ENCODE results near the gene PRM2. TPM values are rescaled to one million over a fixed set of nuclear protein-coding genes. Genes with fewer than 3 reads are reported as not detected.

Gene PRM2
- total and polyA plus RNA-seq, 2 experiments from 2014 or later = not detected

DNA sequence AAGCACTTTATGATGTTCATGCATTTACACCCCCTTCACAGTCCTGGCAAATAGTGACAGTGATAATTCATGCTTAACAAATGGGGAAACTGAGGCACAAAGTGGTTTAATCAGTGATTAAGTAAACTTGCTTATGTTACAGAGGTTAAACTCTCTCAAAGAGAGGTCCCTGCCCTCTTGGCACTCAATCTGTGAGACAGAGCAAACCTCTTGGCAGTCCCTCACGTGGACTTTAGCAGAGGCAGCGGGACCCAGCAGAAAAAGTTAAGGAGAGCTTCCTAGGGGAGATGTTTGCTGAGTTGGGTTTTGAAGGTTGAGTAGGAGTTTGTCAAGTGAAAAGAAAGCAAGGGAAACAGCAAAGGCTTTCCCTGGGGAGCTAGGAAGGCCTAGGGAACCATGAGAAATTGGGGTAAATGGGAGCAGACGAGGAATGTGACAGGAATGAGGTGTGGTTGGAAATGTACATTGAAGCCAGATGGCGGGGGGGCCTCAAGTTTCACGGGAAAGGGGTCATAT, 31.0 kb downstream of the PRM2 start:
- H3K9me2 ChIP-seq (ENCODE audit: insufficient read depth) = no peaks in the 10 kb centered on the region
- no peak for DNase-seq (ENCODE audit: low spot score)
- Mint-ChIP-seq H3K27ac (no peak overlapping the region), H3K4me3 (no peak overlapping the region), H3K9me3 (no peaks in the 10 kb centered on the region), H3K4me1 (peaks cover 5% of the 10 kb centered on the region; the same call in 2 of the 3 replicates), H3K27me3 (ENCODE audit: insufficient read depth, low read depth, poor library complexity) (peaks cover 10% of the 10 kb centered on the region), H3K36me3 (ENCODE audit: low read depth) (no peaks in the 10 kb centered on the region; the same call in 2 of the 3 replicates)
- no peaks in the 10 kb centered on the region for H4K20me1 ChIP-seq (replicated peaks; ENCODE audit: insufficient read depth)
- no peaks in the 10 kb centered on the region; the same call in 1 of the 2 replicates for H3K4me1 ChIP-seq (ENCODE audit: insufficient read depth)
- H3K4me3 ChIP-seq = no peak overlapping the region
- no peaks in the 10 kb centered on the region for H3K79me2 ChIP-seq (replicated peaks; ENCODE audit: insufficient read depth)
- TF ChIP-seq, protein P1, sequence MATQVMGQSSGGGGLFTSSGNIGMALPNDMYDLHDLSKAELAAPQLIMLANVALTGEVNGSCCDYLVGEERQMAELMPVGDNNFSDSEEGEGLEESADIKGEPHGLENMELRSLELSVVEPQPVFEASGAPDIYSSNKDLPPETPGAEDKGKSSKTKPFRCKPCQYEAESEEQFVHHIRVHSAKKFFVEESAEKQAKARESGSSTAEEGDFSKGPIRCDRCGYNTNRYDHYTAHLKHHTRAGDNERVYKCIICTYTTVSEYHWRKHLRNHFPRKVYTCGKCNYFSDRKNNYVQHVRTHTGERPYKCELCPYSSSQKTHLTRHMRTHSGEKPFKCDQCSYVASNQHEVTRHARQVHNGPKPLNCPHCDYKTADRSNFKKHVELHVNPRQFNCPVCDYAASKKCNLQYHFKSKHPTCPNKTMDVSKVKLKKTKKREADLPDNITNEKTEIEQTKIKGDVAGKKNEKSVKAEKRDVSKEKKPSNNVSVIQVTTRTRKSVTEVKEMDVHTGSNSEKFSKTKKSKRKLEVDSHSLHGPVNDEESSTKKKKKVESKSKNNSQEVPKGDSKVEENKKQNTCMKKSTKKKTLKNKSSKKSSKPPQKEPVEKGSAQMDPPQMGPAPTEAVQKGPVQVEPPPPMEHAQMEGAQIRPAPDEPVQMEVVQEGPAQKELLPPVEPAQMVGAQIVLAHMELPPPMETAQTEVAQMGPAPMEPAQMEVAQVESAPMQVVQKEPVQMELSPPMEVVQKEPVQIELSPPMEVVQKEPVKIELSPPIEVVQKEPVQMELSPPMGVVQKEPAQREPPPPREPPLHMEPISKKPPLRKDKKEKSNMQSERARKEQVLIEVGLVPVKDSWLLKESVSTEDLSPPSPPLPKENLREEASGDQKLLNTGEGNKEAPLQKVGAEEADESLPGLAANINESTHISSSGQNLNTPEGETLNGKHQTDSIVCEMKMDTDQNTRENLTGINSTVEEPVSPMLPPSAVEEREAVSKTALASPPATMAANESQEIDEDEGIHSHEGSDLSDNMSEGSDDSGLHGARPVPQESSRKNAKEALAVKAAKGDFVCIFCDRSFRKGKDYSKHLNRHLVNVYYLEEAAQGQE (IDR thresholded peaks at IDR 0.05; ENCODE audit: unreplicated experiment) = no peak
- TF ChIP-seq CREB1 (CRISPR knock-in tag; IDR thresholded peaks at IDR 0.05; ENCODE audit: low read depth) (no peak), EZH2 (IDR thresholded peaks at IDR 0.05; ENCODE audit: low read depth, unreplicated experiment) (no peak), EZH2phosphoT487 (IDR thresholded peaks at IDR 0.05; ENCODE audit: unreplicated experiment) (no peak), ZNF331 (CRISPR knock-in tag; IDR thresholded peaks at IDR 0.05; ENCODE audit: low read depth) (no peak), NANOG (IDR thresholded peaks at IDR 0.05; ENCODE audit: borderline replicate concordance) (no peak), ZNF114 (CRISPR knock-in tag; IDR thresholded peaks at IDR 0.05) (no peak), STAT1 (IDR thresholded peaks at IDR 0.05; ENCODE audit: unreplicated experiment) (no peak), POLR2AphosphoS5 (IDR thresholded peaks at IDR 0.05; ENCODE audit: low read depth) (no peak), JUNB (IDR thresholded peaks at IDR 0.05; ENCODE audit: unreplicated experiment) (no peak)
- TF ChIP-seq, protein P2, sequence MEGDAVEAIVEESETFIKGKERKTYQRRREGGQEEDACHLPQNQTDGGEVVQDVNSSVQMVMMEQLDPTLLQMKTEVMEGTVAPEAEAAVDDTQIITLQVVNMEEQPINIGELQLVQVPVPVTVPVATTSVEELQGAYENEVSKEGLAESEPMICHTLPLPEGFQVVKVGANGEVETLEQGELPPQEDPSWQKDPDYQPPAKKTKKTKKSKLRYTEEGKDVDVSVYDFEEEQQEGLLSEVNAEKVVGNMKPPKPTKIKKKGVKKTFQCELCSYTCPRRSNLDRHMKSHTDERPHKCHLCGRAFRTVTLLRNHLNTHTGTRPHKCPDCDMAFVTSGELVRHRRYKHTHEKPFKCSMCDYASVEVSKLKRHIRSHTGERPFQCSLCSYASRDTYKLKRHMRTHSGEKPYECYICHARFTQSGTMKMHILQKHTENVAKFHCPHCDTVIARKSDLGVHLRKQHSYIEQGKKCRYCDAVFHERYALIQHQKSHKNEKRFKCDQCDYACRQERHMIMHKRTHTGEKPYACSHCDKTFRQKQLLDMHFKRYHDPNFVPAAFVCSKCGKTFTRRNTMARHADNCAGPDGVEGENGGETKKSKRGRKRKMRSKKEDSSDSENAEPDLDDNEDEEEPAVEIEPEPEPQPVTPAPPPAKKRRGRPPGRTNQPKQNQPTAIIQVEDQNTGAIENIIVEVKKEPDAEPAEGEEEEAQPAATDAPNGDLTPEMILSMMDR (conservative IDR thresholded peaks at IDR 0.05; ENCODE audit: low read depth in 2 of 2) = no peak
- TF ChIP-seq, protein P3, sequence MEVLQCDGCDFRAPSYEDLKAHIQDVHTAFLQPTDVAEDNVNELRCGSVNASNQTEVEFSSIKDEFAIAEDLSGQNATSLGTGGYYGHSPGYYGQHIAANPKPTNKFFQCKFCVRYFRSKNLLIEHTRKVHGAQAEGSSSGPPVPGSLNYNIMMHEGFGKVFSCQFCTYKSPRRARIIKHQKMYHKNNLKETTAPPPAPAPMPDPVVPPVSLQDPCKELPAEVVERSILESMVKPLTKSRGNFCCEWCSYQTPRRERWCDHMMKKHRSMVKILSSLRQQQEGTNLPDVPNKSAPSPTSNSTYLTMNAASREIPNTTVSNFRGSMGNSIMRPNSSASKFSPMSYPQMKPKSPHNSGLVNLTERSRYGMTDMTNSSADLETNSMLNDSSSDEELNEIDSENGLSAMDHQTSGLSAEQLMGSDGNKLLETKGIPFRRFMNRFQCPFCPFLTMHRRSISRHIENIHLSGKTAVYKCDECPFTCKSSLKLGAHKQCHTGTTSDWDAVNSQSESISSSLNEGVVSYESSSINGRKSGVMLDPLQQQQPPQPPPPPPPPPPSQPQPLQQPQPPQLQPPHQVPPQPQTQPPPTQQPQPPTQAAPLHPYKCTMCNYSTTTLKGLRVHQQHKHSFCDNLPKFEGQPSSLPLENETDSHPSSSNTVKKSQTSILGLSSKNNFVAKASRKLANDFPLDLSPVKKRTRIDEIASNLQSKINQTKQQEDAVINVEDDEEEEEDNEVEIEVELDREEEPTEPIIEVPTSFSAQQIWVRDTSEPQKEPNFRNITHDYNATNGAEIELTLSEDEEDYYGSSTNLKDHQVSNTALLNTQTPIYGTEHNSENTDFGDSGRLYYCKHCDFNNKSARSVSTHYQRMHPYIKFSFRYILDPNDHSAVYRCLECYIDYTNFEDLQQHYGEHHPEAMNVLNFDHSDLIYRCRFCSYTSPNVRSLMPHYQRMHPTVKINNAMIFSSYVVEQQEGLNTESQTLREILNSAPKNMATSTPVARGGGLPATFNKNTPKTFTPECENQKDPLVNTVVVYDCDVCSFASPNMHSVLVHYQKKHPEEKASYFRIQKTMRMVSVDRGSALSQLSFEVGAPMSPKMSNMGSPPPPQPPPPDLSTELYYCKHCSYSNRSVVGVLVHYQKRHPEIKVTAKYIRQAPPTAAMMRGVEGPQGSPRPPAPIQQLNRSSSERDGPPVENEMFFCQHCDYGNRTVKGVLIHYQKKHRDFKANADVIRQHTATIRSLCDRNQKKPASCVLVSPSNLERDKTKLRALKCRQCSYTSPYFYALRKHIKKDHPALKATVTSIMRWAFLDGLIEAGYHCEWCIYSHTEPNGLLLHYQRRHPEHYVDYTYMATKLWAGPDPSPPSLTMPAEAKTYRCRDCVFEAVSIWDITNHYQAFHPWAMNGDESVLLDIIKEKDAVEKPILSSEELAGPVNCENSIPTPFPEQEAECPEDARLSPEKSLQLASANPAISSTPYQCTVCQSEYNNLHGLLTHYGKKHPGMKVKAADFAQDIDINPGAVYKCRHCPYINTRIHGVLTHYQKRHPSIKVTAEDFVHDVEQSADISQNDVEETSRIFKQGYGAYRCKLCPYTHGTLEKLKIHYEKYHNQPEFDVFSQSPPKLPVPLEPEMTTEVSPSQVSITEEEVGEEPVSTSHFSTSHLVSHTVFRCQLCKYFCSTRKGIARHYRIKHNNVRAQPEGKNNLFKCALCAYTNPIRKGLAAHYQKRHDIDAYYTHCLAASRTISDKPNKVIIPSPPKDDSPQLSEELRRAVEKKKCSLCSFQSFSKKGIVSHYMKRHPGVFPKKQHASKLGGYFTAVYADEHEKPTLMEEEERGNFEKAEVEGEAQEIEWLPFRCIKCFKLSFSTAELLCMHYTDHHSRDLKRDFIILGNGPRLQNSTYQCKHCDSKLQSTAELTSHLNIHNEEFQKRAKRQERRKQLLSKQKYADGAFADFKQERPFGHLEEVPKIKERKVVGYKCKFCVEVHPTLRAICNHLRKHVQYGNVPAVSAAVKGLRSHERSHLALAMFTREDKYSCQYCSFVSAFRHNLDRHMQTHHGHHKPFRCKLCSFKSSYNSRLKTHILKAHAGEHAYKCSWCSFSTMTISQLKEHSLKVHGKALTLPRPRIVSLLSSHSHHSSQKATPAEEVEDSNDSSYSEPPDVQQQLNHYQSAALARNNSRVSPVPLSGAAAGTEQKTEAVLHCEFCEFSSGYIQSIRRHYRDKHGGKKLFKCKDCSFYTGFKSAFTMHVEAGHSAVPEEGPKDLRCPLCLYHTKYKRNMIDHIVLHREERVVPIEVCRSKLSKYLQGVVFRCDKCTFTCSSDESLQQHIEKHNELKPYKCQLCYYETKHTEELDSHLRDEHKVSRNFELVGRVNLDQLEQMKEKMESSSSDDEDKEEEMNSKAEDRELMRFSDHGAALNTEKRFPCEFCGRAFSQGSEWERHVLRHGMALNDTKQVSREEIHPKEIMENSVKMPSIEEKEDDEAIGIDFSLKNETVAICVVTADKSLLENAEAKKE (CRISPR knock-in tag; IDR thresholded peaks at IDR 0.05) = no peak
- TF ChIP-seq, protein P4, sequence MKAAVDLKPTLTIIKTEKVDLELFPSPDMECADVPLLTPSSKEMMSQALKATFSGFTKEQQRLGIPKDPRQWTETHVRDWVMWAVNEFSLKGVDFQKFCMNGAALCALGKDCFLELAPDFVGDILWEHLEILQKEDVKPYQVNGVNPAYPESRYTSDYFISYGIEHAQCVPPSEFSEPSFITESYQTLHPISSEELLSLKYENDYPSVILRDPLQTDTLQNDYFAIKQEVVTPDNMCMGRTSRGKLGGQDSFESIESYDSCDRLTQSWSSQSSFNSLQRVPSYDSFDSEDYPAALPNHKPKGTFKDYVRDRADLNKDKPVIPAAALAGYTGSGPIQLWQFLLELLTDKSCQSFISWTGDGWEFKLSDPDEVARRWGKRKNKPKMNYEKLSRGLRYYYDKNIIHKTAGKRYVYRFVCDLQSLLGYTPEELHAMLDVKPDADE (IDR thresholded peaks at IDR 0.05) = no peak
- H3K4me2 ChIP-seq = no peak overlapping the region
- ATAC-seq = no peak
- H3K27me3 ChIP-seq (ENCODE audit: insufficient read depth) = no peaks in the 10 kb centered on the region
- no peak overlapping the region for H3K27ac ChIP-seq (ENCODE audit: low read depth)
- H3F3A ChIP-seq (replicated peaks; ENCODE audit: low read depth) = peaks cover 10% of the 10 kb centered on the region; the same call in 1 of the 2 replicates
- H3K36me3 ChIP-seq (ENCODE audit: insufficient read depth) = no peaks in the 10 kb centered on the region
- no peak overlapping the region for H2AFZ ChIP-seq
